A204.1 (cell line): ENCODE measurements around the gene CFAP107.

ENCODE experiments used
- FAIRE-seq: peaks from 2 replicates; lab custom pipeline; 2012; peaks lifted over from hg19 to GRCh38; lab: Jason Lieb, UNC

The CFAP107 gene

DNA sequence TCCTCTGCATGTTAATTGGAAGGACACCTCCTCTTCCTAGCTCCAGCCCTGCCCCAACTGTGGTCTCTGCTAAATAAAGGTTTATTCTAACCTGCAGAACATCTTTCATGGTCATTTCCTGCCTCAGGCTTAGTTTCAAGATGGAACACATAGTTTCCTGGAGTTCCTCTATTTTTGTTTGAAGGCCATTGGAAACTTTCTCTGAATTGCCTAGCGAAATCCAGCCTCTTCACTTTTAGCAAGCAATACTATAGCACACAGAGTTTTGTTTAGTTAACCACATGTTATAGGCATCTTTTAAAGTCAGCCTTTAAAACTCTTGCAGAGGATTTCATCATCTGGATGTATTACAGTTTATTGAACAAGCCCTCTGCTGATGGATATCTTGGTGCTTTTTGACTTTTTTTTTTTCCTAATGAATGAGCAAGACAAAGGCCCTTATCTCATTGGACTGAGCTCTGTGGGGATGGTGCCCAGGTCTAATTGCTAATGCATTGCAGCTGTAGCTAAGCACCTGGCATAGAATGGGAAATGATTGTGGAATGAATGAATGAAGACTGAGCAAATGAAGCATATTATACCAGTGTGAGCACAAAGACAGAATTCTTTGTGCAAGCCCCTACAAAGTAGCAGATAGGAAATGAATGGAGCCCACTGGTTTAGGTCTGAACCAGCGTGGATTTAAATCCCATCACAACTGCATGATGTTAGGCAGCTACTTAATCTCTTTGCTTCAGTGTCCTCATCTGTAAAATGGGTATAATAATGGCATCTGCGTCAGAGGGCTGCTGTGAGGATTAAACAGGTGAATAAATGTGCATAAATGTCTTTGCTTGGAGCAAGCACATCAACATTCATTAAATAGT is 641 bp upstream of the CFAP107 start:
- FAIRE-seq, result no peak

DNA sequence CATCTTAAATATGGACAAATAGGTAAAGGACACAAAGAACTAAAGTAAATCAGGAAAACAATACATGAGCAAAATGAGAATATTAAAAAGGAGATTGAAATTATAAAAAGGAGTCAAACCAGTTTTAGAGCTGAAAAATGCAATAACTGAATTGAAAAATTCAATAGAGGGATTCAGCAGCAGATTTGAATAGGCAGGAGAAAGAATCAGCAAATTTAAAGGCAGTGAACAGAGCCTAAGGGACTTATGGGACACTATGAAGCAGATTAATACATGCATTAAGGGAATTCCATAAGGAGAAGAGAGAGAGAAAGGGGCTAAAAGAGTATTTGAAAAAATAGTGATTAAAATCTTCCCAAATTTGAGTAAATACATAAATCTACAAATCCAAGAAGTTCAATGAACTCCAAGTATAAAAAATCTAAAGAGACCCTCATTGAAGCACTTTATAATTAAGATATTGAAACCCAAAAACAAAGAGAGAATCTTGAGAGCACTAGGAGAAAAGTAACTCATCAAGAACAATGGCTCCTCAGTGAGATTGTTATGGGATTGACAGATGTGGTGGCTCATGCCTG is 2.9 kb downstream of the CFAP107 start:
- FAIRE-seq, result no peak

DNA sequence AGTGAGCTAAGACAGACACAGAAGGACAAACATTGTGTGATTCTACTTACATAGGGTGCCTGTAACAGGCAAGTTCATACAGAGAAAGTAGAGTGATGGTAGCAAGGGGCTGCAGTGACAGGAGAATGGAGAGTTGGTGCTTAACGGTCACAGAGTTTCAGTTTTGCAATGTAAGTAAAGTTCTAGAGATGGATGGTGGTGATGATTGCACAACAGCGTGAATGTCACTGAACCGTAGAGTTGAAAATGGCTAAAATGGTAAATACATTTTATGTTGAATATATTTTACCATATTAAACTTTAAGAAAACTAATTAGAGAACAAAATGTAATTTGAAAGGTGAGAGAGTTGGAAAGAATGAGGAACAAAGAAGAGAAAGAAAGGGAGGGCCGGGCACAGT is 8.7 kb downstream of the CFAP107 start:
- no peak for FAIRE-seq

DNA sequence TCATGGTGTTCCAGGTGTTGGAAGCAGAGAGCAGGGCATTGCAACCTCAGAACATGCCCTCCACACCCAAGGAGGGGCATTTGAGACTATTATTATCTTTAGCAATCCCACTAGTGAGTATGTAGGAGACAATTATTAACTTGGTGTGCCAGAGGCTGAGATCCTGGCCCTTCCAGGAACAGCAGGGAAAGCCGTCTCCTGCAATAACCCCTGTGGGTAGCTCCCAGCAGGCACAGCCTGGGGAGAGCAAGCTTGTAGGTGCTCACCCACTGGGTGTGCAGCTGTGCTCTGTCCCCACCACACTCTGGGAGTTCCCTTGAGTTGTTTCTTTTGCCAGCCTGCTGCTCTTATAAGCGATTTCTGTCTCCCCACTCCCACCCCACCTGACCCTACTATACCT is 10.3 kb downstream of the CFAP107 start:
- FAIRE-seq, result no peak

DNA sequence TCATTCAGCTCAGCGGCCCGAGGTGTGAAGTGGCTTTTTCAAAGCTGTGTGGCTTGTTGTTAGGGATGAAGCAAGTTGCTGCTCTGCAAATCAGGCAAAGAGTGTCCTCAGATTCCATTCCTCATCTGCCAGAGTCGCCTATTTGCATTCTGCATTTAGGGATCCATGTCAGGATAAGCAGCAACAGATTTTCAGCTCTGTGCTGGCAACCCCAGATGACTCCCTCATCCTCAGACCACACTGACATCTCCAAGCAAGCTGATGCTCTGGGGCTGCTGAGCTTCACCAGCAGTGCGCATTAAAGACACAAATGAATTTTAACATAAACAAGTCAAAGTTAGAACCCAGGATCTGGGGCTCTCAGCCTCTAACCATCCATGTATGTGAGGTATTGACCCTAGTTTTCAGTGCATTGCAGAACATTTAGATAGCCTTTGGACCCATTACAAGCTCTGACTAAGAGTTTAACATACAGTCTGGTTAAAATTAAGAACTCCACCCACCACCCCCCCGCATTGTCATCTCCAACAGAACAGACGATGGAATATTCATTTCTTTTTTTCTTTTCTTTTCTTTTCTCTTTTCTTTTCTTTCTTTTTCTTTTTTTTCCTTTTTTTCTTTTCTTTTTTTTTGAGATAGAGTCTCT is 10.9 kb downstream of the CFAP107 start:
- no peak for FAIRE-seq

DNA sequence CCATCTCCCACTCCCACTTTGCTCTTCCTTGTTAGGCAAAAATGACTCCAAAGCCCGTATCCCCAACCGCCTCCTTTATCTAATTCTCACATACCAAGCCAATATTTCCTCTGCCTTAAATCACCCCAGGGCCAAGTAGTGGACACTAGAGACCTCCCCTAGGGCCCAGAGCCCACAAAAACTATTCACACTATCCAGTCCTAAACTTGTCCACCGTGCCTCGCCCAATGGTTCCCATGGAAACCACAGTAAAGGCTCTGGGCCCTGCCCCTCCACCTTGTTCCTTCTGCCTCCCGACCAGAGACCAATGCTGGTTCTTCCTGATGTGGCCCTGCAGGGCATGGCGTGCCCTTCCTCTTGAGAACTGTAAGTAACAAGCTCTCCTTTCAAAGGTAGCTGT is 11.8 kb downstream of the CFAP107 start:
- FAIRE-seq, result no peak

DNA sequence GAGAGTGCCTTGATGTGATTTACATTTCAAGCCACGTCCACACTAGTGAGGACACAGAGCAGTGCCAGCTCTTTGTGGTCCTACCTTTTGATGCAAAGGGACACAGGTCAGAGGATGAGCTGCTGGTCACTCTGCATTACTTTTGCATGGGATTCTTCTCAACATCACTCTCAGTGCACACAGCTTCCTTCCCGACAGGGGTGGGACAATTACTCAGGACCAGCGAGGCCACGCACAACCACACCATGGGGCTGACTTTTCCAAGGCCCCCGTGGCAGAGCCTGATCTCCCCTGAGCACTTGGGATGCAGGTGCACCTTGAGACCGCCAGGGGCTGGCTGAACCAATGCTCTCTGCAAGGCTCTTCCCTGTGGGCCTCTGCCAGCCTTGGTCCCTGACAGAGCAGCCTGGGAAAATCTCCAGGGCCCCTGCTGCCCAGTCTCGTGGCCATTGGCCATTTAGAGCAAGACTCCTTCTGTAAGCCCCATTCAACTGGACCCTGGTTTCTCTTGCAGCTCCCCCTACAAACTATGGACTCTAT is 14.3 kb downstream of the CFAP107 start:
- FAIRE-seq, result no peak

DNA sequence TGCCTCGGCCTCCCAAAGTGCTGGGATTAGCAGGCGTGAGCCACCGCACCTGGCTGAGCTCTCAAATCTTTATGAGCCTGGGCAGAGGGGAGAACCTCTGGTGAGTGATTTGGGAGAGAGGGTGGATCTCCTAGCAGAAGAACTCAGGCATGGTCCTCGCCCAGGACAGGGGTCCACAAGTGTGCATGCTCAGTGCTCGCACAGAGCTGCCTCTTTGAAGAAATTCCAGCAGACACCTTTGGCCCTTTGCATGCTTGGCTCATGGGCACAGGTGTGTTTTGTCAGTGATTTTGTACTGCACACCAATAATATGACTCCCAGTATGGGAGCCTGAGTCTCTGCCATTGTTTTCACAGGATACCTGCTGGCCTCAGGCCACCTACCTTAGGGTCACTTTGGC is 15.8 kb downstream of the CFAP107 start:
- FAIRE-seq, result no peak

DNA sequence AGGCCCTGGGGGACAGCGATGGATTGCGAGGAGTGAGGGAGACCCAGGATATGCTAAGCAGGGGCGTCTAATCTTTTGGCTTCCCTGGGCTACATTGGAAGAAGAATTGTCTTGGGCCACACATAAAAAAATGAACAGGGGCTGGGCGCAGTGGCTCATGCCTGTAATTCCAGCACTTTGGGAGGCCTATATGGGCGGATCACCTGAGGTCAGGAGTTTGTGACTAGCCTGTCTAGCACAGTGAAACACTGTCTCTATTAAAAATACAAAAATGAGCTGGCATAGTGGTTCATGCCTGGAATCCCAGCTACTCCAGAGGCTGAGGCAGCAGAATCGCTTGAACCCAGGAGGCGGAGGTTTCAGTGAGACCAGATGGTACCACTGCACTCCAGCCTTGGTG is 16.8 kb downstream of the CFAP107 start:
- FAIRE-seq, result no peak

DNA sequence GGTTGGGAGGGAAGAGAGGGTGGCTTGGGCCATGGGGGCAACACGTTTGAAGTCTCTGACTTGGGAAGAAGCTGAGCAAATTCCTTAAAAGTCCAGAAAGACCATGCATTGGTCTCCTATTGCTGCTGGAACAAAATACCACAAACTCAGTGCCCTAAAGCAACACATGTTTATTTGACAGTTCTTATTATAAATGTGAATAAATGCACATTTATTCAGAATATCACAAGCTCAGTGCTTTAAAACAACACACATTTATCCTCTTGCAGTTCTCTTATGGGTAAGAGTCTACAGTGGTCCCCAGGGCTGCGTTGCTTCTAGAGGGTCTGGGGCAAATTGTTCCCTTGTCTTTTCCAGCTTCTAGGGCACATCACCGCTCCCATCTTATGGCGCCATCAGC is 17.5 kb downstream of the CFAP107 start:
- no peak for FAIRE-seq

DNA sequence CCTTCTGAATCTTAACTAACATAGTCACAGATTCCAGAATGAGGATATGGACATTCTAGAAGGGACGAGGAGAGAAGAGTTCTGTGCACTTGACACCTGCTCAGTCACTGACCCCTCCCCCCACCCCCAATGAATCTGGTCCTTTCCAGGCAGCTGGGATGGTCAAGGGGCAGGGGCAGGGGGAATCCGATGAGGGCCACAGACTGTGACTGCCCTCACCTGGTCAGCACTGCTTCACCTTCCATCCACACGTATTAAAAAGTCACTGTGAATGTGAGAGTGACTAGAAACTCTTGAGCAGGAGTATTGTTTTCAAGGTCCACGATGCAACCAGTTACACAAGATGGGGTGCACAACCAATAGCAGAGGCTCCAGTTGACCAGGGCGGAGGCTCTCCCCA is 18.0 kb downstream of the CFAP107 start:
- FAIRE-seq, result no peak

DNA sequence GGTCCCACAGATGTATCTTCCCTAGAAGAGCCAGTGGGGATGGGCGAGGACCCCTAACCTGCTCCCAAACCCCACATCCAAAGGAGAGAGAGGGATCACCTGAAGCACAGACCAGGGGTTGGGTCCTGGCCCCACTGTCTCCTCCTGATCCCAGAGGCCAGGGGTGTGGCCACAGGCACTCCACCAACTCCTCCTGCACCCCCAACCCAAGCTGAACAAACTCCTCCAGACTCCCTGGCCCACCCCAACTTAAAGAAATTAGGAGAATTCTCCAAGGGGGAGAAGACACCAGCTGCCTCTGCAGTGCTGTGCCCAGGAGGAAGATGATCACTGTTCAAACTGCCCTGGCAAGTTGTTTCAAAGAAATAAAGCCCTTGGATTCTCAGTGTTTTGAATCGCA is 23.0 kb downstream of the CFAP107 start:
- no peak for FAIRE-seq

DNA sequence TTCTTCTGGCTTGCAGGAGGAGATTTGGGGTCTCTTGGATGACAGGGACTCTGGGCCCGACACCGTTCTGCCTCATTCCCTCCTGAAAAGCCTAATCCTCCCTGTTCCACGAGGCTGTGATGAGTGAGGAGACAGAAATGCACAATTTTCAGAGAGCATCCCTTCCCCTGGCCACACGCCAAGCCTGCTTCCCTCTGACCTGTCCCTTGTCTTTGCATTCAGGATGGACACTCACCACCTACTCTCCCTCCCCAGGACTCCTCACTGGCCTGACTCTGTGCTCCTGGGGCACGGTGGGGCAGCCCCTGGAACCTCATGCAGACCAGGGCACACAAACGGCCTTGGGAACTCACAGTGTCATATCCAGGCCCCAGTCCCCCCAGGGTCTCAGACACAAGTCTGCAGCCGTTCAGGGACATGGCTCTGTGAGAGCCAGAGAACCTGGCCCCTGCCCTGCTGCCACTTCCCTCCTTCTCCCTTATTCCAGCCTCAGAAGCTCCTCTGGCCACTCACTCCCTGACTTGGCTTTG is 24.0 kb downstream of the CFAP107 start:
- no peak for FAIRE-seq

DNA sequence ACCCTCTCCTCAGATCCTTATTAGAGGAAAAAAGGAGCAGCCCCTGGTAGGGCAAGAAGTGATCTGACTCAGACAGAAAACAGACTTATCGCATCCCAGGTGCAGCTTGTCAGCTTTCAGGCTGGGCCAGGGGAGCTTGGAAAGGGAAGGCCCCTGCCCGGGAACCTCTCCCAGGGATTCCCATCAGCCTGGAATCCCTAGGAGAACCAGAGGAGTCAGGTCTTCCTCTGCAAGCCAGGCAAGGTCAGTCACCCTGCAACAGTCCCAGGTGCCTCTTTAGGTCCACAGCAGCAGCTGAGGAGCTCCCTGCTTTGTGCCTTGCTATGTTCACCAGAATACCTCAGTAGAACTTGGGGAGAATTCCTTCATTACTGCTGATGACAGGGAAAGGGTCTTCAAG is 24.6 kb downstream of the CFAP107 start:
- FAIRE-seq, result no peak

DNA sequence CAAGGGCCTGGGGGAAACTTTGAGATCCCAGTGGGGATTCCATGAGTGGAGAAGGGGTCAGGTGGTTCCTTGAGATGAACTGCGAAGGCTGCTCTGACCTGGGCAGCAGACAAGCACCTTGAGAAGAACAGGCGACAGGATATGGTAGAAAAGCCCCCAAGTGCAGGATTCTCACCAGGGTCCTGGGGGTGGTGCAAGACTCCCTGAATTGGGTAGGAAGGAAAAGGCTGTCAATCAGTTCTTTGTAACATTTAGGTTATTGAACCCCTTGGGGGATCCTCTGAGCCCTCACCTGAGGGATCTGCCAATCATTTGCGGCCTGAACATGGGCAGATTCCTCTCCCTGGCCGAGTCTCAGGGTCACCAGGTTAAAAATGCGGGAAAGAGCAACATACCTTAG is 25.2 kb downstream of the CFAP107 start:
- no peak for FAIRE-seq

DNA sequence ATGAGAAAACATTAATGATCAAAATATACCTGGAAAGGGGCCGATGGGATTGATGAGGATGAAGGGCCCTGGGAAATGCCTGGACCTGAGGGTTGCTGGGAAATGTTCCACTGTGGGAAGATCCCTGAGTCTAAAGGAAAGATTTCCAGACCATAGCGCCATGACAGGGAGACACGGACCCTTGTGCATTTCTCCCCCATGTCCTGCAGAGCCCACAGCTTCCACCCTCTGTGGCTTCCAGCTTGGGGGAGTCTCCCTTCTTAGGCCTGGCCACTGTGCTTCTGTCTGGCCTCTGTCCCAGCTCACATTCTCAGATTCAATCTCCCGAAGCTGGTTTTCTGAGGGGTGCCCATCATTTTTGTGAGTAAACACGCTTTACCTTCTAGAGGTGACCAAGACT is 26.5 kb downstream of the CFAP107 start:
- no peak for FAIRE-seq

DNA sequence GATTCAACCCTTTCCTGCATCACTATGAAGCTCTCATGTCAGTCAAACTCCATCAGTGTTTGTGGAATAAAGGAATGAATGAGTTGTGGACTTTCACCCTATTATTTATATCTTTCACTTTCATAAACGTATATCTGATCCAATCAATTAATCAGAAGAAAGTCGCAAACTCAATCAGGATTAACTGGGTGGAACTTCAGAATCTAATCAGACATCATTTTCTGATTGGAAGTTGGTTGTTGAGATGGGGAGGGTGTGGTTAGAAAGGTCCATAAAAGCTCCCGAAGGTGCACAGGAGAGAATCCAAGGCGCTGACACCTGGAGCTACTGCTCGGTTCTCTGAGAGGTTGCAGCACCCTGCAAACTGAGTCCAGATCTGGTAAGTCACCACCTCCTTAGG is 27.4 kb downstream of the CFAP107 start, which contains the start of gene PRAMEF12:
Gene PRAMEF12 (plus strand): TSS at position 301 of the 400 bp plus-strand sequence. CDS start 1,130 bp downstream, outside the sequence.
- FAIRE-seq, result no peak

DNA sequence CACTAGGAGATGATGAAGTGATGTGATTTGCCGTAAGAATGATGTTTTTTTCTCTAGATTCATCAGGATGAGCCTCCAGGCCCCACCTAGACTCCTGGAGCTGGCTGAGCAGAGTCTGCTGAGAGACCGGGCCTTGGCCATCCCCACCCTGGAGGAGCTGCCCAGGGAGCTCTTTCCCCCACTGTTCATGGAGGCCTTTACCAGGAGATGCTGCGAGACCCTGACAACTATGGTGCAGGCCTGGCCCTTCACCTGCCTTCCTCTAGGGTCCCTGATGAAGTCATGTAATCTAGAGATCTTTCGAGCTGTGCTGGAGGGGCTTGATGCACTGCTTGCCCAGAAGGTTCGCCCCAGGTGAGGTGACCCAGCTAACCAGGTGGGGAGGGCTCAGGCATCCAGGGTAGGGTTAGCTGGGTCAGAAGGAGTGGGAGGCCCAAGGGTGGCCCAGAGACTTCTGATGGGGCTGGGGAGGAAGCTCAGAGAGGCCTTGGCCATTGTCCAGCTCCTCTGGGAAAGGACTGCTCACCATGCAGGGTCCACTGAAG is 28.9 kb downstream of the CFAP107 start:
- no peak for FAIRE-seq

DNA sequence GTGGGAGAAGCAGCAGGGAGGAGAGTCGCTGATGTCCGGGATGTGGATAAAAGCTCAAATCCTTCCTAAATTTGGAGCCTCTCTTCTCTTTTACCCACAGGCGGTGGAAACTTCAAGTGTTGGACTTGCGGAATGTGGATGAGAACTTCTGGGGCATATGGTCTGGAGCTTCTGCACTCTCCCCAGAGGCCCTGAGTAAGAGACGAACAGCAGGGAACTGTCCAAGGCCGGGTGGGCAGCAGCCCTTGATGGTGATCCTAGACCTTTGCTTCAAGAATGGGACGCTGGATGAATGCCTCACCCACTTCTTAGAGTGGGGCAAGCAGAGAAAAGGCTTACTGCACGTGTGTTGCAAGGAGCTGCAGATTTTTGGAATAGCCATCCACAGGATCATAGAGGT is 29.4 kb downstream of the CFAP107 start:
- FAIRE-seq, result no peak

DNA sequence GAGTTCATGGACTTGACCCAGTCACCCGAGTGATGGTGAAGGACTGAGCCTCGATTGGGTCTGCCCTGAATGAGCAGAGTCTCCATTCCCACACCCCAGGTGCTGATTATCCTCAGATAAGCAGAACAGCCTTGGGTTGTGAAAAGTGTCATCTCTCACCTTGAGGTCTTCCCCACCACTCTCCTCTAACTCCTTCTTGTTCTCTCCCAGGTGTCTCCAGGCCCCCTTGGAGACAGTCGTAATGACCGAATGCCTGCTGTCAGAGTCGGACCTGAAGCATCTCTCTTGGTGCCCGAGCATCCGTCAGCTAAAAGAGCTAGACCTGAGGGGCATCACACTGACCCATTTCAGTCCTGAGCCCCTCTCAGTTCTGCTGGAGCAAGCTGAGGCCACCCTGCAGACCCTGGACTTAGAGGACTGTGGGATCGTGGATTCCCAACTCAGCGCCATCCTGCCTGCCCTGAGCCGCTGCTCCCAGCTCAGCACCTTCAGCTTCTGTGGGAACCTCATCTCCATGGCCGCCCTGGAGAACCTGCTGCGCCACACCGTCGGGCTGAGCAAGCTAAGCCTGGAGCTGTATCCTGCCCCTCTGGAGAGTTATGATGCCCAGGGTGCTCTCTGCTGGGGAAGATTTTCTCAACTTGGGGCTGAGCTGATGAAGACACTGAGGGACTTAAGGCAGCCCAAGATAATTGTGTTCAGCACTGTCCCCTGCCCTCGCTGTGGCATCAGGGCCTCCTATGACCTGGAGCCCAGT is 31.0 kb downstream of the CFAP107 start:
- FAIRE-seq, result no peak

DNA sequence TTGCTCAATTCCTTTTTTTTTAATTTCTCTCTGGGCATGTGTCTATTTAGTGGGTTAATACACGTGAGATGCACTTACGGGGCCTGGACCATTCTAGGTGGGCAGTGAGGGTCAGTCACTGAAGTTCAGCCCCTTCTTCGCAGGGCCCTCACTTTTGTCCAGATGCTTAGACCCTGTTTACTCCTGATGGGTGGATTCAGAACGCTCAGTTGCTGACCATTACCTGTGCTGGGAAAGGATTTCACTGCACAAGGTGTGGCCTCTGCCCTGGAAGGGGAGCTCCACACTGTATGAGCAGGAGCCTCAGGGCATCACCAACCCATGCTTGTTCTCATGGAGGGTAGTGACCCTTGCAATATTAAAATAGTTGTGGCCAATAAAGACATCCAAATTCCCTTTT is 32.1 kb downstream of the CFAP107 start:
- no peak for FAIRE-seq

DNA sequence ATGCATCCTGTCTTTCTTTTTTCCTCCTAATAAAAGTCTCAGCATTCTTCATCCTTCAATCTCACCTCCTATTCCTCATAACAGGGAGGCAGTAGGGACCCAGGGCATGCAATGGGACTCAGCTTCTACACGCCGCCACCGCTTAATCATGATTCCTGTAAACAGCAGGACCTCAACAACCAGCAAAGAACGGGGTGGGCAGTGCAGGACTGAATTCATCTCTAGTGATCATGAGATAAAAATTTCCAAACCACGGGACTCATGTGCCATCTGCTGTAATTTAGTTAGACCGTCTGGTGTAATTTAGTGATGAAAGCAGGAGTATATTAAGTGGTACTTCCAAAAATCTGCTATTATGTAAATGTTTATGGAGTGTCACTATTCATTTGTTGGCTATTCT is 32.9 kb downstream of the CFAP107 start:
- FAIRE-seq, result no peak
